H1 (cell line): Measurements from ENCODE around the gene MXI1. TPM values are rescaled to one million over a fixed set of nuclear protein-coding genes. Genes with fewer than 3 reads are reported as not detected.
A peak's percentile ranks its signal among the peaks of the same experiment; 100 is the strongest.

Experiments
- CTCF ChIA-PET: fragments of 300-600 bp; sonication (Branson Sonifier 250); formaldehyde crosslinking; loops from one replicate; lab custom pipeline; 2021; ENCODE audit not compliant: partially characterized antibody; lab: Charles Lee
- POLR2A ChIA-PET: fragments of 300-600 bp; sonication (Branson Sonifier 250); formaldehyde crosslinking; loops from one replicate; lab custom pipeline; 2021; ENCODE audit warnings: inconsistent platforms; ENCODE audit not compliant: partially characterized antibody; lab: Charles Lee
- DNase-seq, 2 experiments: peaks; one replicate each; pipeline versions ENCODE4 v3.0.0 to v3.0.0-alpha.2; 2010 to 2022; ENCODE audit warnings: low spot score in 2 of 2, low read depth in 1 of 2, mixed read lengths in 1 of 2
- FAIRE-seq: peaks from 2 replicates; lab custom pipeline; 2011; peaks lifted over from hg19 to GRCh38; lab: Jason Lieb, UNC
- H2AFZ ChIP-seq: 2 replicates; pipeline ENCODE4 v1.8.1; 2012; ENCODE audit warnings: low read length, inconsistent platforms
- H2AK5ac ChIP-seq: 2 replicates; pipeline ENCODE4 v1.6.1; 2013; ENCODE audit warnings: low read depth, low read length
- H2BK120ac ChIP-seq: replicated peaks from 2 replicates; pipeline ENCODE3; 2013; ENCODE audit warnings: low read depth, low read length, inconsistent platforms
- H2BK12ac ChIP-seq: 2 replicates; pipeline ENCODE4 v1.6.1; 2013; ENCODE audit warnings: low read depth, low read length
- H2BK15ac ChIP-seq: 2 replicates; pipeline ENCODE4 v1.6.1; 2013; ENCODE audit warnings: low read length
- H2BK20ac ChIP-seq: 2 replicates; pipeline ENCODE4 v1.6.1; 2013; ENCODE audit warnings: low read length
- H2BK5ac ChIP-seq: 2 replicates; pipeline ENCODE4 v1.6.1; 2013; ENCODE audit warnings: low read depth, low read length
- H3K14ac ChIP-seq: 2 replicates; pipeline ENCODE4 v1.6.1; 2013; ENCODE audit warnings: inconsistent platforms; ENCODE audit not compliant: insufficient read length
- H3K18ac ChIP-seq: 2 replicates; pipeline ENCODE4 v1.6.1; 2013; ENCODE audit warnings: low read length; ENCODE audit errors: extremely low read depth
- H3K23ac ChIP-seq: 2 replicates; pipeline ENCODE4 v1.6.1; 2013; ENCODE audit warnings: inconsistent platforms; ENCODE audit not compliant: insufficient read length
- H3K23me2 ChIP-seq: 2 replicates; pipeline ENCODE4 v1.6.1; 2013; ENCODE audit warnings: low read depth, low read length
- H3K27ac ChIP-seq: 2 replicates; pipeline ENCODE4 v1.6.1; 2011; ENCODE audit warnings: low read depth, low read length, inconsistent platforms
- H3K27me3 ChIP-seq, 4 experiments: replicated peaks in 1 of 4; 1 replicate in 1 of 4; 2 replicates in 3 of 4; pipeline versions ENCODE4 v1.6.1 to v1.8.1; 2011 to 2013; ENCODE audit warnings: low read length in 3 of 4, mild to moderate bottlenecking in 3 of 4, inconsistent platforms in 2 of 4, mixed read lengths in 2 of 4, moderate library complexity in 1 of 4; ENCODE audit not compliant: control insufficient read depth in 3 of 4, insufficient read depth in 3 of 4; ENCODE audit errors: extremely low read depth in 1 of 4
- H3K36me3 ChIP-seq, 4 experiments: 2 replicates each; pipeline versions ENCODE4 v1.6.1 to v1.8.1; 2011 to 2013; ENCODE audit warnings: mild to moderate bottlenecking in 4 of 4, low read length in 3 of 4, moderate library complexity in 2 of 4, control low read depth in 1 of 4, inconsistent platforms in 1 of 4; ENCODE audit not compliant: insufficient read depth in 4 of 4, control insufficient read depth in 2 of 4
- H3K4ac ChIP-seq: replicated peaks from 2 replicates; pipeline ENCODE3; 2013; ENCODE audit warnings: low read length, low read depth, mixed read lengths, inconsistent platforms; ENCODE audit not compliant: insufficient read length
- H3K4me1 ChIP-seq, 4 experiments: replicated peaks in 1 of 4; 1 replicate in 1 of 4; 2 replicates in 3 of 4; pipeline versions ENCODE4 v1.6.1 to v1.8.1; 2011 to 2013; ENCODE audit warnings: low read length in 3 of 4, inconsistent platforms in 2 of 4, mixed read lengths in 1 of 4; ENCODE audit not compliant: insufficient read depth in 4 of 4, control insufficient read depth in 3 of 4
- H3K4me2 ChIP-seq, 2 experiments: 2 replicates each; pipeline versions ENCODE4 v1.6.1 to v1.8.1; 2011 to 2013; ENCODE audit warnings: low read depth in 2 of 2, low read length in 2 of 2, control low read depth in 1 of 2, inconsistent platforms in 1 of 2, mild to moderate bottlenecking in 1 of 2; ENCODE audit not compliant: insufficient read depth in 1 of 2
- H3K4me3 ChIP-seq, 4 experiments: fragments of 200-600, 300-600 bp in 1 of 4; sonication (generic), shearing (Covaris generic), sonication (Bioruptor Twin) in 1 of 4; 2 replicates each; pipeline versions ENCODE4 v1.5.1 to v1.8.1; 2011 to 2016; ENCODE audit warnings: low read length in 4 of 4, low read depth in 3 of 4, control low read depth in 2 of 4, inconsistent platforms in 2 of 4, mild to moderate bottlenecking in 2 of 4, mixed read lengths in 1 of 4, moderate library complexity in 1 of 4; ENCODE audit not compliant: insufficient read depth in 2 of 4; ENCODE audit errors: extremely low read depth in 1 of 4
- H3K56ac ChIP-seq: replicated peaks from 2 replicates; pipeline ENCODE3; 2013; ENCODE audit warnings: low read depth, mild to moderate bottlenecking, mixed read lengths, low read length, inconsistent platforms; ENCODE audit not compliant: insufficient read length
- H3K79me1 ChIP-seq: 2 replicates; pipeline ENCODE4 v1.6.1; 2013; ENCODE audit warnings: low read depth, low read length, control low read depth
- H3K79me2 ChIP-seq, 2 experiments: 2 replicates each; pipeline versions ENCODE4 v1.6.1 to v1.8.1; 2012 to 2013; ENCODE audit warnings: low read length in 2 of 2, mild to moderate bottlenecking in 2 of 2, inconsistent platforms in 1 of 2; ENCODE audit not compliant: insufficient read depth in 2 of 2, control insufficient read depth in 1 of 2
- H3K9ac ChIP-seq, 4 experiments: replicated peaks in 1 of 4; 1 replicate in 1 of 4; 2 replicates in 3 of 4; pipeline versions ENCODE4 v1.6.1 to v1.8.1; 2011 to 2013; ENCODE audit warnings: low read depth in 3 of 4, low read length in 3 of 4, control low read depth in 2 of 4, mild to moderate bottlenecking in 2 of 4, moderate library complexity in 2 of 4, inconsistent platforms in 1 of 4; ENCODE audit errors: extremely low read depth in 1 of 4
- H3K9me3 ChIP-seq, 2 experiments: 2 replicates each; pipeline versions ENCODE4 v1.6.1 to v1.8.1; 2012 to 2013; ENCODE audit warnings: mild to moderate bottlenecking in 2 of 2, moderate library complexity in 2 of 2, control low read depth in 1 of 2, inconsistent platforms in 1 of 2, low read depth in 1 of 2, low read length in 1 of 2, mixed read lengths in 1 of 2; ENCODE audit not compliant: insufficient read depth in 2 of 2
- H4K20me1 ChIP-seq, 2 experiments: replicated peaks in 1 of 2; 2 replicates each; pipeline versions ENCODE3 to v1.8.1; 2011 to 2013; ENCODE audit warnings: inconsistent platforms in 2 of 2, low read length in 2 of 2, mild to moderate bottlenecking in 1 of 2; ENCODE audit not compliant: insufficient read depth in 2 of 2, control insufficient read depth in 1 of 2
- H4K5ac ChIP-seq: 2 replicates; pipeline ENCODE4 v1.6.1; 2013; ENCODE audit warnings: low read length, low read depth, mixed read lengths, inconsistent platforms; ENCODE audit not compliant: insufficient read length
- H4K8ac ChIP-seq: 2 replicates; pipeline ENCODE4 v1.8.0; 2013; ENCODE audit warnings: mild to moderate bottlenecking, moderate library complexity, low read length, inconsistent platforms; ENCODE audit not compliant: insufficient read depth; ENCODE audit errors: extremely low read depth
- H4K91ac ChIP-seq: replicated peaks from 2 replicates; pipeline ENCODE3; 2013; ENCODE audit warnings: low read length, mixed read lengths, inconsistent platforms; ENCODE audit not compliant: insufficient read length
- BCL11A ChIP-seq, 2 experiments: IDR thresholded peaks; one replicate each; pipeline ENCODE4 v1.6.1; 2011; ENCODE audit warnings: low read depth in 2 of 2, low read length in 2 of 2, mild to moderate bottlenecking in 2 of 2
- CEBPB ChIP-seq: IDR thresholded peaks from 2 replicates; pipeline ENCODE4 v1.6.1; 2012; ENCODE audit warnings: low read depth, low read length
- KDM1A ChIP-seq: fragments of 200-600, 300-600 bp; sonication (generic); IDR thresholded peaks from 2 replicates; pipeline ENCODE4 v1.7.1; 2016; ENCODE audit warnings: mild to moderate bottlenecking, low read length, borderline replicate concordance
- MAFK ChIP-seq: IDR thresholded peaks from 2 replicates; pipeline ENCODE4 v1.6.1; 2012; ENCODE audit warnings: low read depth, mild to moderate bottlenecking, improper control_type of control experiment, low read length
- POLR2AphosphoS5 ChIP-seq: IDR thresholded peaks from 2 replicates; pipeline ENCODE4 v1.6.1; 2011; ENCODE audit warnings: low read depth, low read length
- RBBP5 ChIP-seq: IDR thresholded peaks from 2 replicates; pipeline ENCODE4 v1.7.1; 2012; ENCODE audit warnings: low read depth, mild to moderate bottlenecking, inconsistent platforms, low read length, moderate library complexity, borderline replicate concordance
- RNF2 ChIP-seq: fragments of 200-900, 300-1000 bp; sonication (generic); IDR thresholded peaks from 2 replicates; pipeline ENCODE4 v1.7.1; 2016; ENCODE audit warnings: borderline replicate concordance, low read depth, mild to moderate bottlenecking, antibody characterized with exemption, low read length; ENCODE audit not compliant: poor library complexity, severe bottlenecking; ENCODE audit errors: missing control alignments
- SP4 ChIP-seq: IDR thresholded peaks from 2 replicates; pipeline ENCODE4 v1.6.1; 2012; ENCODE audit warnings: low read length, inconsistent platforms
- TAF7 ChIP-seq: optimal IDR thresholded peaks from 2 replicates; pipeline ENCODE3; 2011; ENCODE audit warnings: low read depth, mild to moderate bottlenecking, inconsistent platforms, low read length, moderate library complexity, borderline replicate concordance
- YY1 ChIP-seq: IDR thresholded peaks from 2 replicates; pipeline ENCODE4 v1.6.1; 2011; ENCODE audit warnings: low read depth, mild to moderate bottlenecking, low read length
- WGBS, 2 experiments: shearing (Covaris generic) in 1 of 2; methylation state at CpG; one replicate each; pipeline versions ENCODE4 v1.1.6 to v1.1.7; 2013 to 2015; ENCODE audit warnings: low lambda C conversion rate in 2 of 2, mixed read lengths in 2 of 2, inconsistent platforms in 1 of 2, low coverage in 1 of 2, missing lambda C conversion rate in 1 of 2; ENCODE audit not compliant: insufficient replicate concordance in 2 of 2, insufficient coverage in 1 of 2, insufficient read length in 1 of 2; ENCODE audit errors: extremely low coverage in 1 of 2, missing lambda C conversion rate in 1 of 2; 5-methylcytosine and 5-hydroxymethylcytosine counted together
- polyA plus RNA-seq, 7 experiments: library from polyadenylated mRNA; depleted of rRNA in 3 of 7; stranded (reverse) in 5 of 7; unstranded in 2 of 7; fragments of >200 nt in 5 of 7; fragments of 200-250 nt in 2 of 7; gene quantifications; 1 replicate in 5 of 7; 2 replicates in 1 of 7; 4 replicates in 1 of 7; pipeline versions ENCODE4 v1.2.1 to v1.2.3, GENCODE V29; 2011 to 2013; ENCODE audit warnings: missing spikeins in 2 of 7, mixed read lengths in 2 of 7
- total RNA-seq: library from RNA; stranded (reverse); fragmentation: NEBNext Ultra II Directional; extraction: Animal tissue kit (Norgen Biotek cat#: 25700); gene quantifications from 2 replicates; pipeline ENCODE4 v1.2.1, GENCODE V29; 2021

Gene MXI1
- total and polyA plus RNA-seq, 2 of the 8 experiments (the other 6 are each of a cell fraction or from before 2014, with no cell fraction given) = 5.7 to 8.8 TPM

DNA sequence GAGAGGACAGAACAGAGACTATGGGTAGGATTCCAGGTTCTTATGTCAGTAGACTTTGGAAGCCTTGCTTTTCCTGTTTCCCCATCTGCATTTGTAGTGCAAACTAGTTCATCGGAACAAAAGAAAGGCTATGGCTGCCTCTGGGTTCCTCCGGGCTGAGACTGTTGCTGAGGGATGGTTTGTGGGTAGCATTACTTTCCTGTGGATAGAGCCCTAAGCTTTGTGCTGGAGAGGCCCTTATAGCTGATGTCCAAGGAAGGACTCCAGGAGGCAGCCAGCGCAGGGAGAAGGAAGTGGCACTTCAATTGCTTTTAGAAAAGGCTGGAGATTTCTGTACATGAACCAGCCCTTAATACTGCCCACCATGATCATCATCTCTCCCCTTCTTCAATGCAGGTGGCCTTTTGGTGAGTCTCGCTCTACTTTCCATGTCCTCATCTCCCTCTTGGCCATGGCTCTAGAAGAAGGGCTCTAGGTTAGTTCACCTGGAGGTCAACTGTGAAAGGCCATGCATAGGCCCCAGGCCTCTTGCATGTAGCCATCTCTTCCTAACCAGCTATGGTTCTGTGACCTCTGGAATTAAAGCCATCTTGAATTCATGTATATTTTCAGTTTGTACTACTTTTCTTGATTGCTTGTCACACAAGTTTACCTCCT is 15.4 kb downstream of the MXI1 start:
- POLR2A ChIA-PET = interaction anchor here (0.6 to 9.6 kb wide), 2 partner anchors 14 to 46 kb away, joined by 3 to 121 read pairs; partner anchors contain the start of gene MXI1
- H3K79me2 ChIP-seq = no peaks in the 10 kb centered on the region
- H3K4me1 ChIP-seq = peaks cover 0 to 13% (median 6%) of the 10 kb centered on the region in 4 experiments; a peak in 6 of 7 replicates
- H3K27ac ChIP-seq = no peak overlapping the region
- H3K14ac ChIP-seq = no peak overlapping the region
- CTCF ChIA-PET = interaction anchor here (1.0 to 17.9 kb wide), 13 partner anchors 14 to 342 kb away, joined by 4 to 333 read pairs (median 10); partner anchors contain the start of gene MXI1
- FAIRE-seq (no peak), DNase-seq (peak in 1 of 2 experiments; percentile 37)
- no peak overlapping the region for H4K8ac ChIP-seq
- no peak overlapping the region for H4K5ac ChIP-seq
- H2BK12ac ChIP-seq = no peak overlapping the region
- H3K36me3 ChIP-seq = no peaks in the 10 kb centered on the region
- no peaks in the 10 kb centered on the region for H3K79me1 ChIP-seq
- no peak overlapping the region for H2BK20ac ChIP-seq
- no peak overlapping the region for H2AK5ac ChIP-seq
- no peak overlapping the region for H2BK5ac ChIP-seq
- 84% methylated on average over 4 of the region's 4 CpGs; no CpG with 5 or more reads in 1 of the 2 experiments for WGBS, 2 experiments
- H3K4me3 ChIP-seq = no peak overlapping the region
- no peak overlapping the region for H2AFZ ChIP-seq
- H3K23me2 ChIP-seq = peaks cover 4% of the 10 kb centered on the region; the same call in 1 of the 2 replicates
- peaks cover 0 to 1% of the 10 kb centered on the region in 2 experiments for H4K20me1 ChIP-seq
- no peak overlapping the region for H3K18ac ChIP-seq
- H2BK15ac ChIP-seq = no peak overlapping the region
- no peak overlapping the region for H3K56ac ChIP-seq
- no peak overlapping the region for H3K9ac ChIP-seq
- H3K4me2 ChIP-seq = no peak overlapping the region; a peak in 1 of 4 replicates
- H2BK120ac ChIP-seq = no peak overlapping the region
- no peak overlapping the region for H3K4ac ChIP-seq
- no peak overlapping the region for H4K91ac ChIP-seq
- H3K27me3 ChIP-seq = peaks cover 0 to 4% (median 0%) of the 10 kb centered on the region in 4 experiments; a peak in 2 of 7 replicates
- no peak overlapping the region for H3K23ac ChIP-seq
- H3K9me3 ChIP-seq = no peaks in the 10 kb centered on the region
- TF ChIP-seq RBBP5 (no peak), KDM1A (no peak), BCL11A (IDR thresholded peaks at IDR 0.05; ENCODE audit: low read depth in 2 of 2, low read length in 2 of 2) (no peak), YY1 (no peak), TAF7 (no peak), MAFK (no peak), CEBPB (no peak), RNF2 (no peak), POLR2AphosphoS5 (no peak), SP4 (no peak)
